ENCODE results near the gene CEP112. TPM values are rescaled to one million over a fixed set of nuclear protein-coding genes. Genes with fewer than 3 reads are reported as not detected.

CEP112 gene
- total RNA-seq, 1 experiment from 2014 or later: 5.4 TPM

DNA sequence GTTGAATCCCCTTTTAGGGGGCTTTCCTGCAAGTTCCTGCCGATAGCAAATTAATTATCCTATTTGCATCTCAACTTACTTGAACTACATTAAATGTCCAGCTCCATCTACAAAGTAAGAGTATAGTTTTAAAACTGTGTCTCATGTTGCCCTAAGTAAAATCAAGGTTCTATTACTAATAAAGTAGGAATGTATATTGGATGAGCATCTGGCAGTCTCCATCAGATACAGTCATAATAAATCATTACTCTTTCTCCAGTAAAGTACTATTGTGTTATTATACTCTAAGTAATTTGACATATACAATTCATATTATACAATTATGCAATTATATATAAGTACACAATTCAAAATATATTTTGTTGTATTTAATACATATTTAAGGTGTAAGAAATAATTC is 249.3 kb downstream of the CEP112 start:
- Mint-ChIP-seq H3K27ac (ENCODE audit: unreplicated experiment) (no peak overlapping the region), H3K4me3 (ENCODE audit: low read depth, unreplicated experiment) (no peak overlapping the region), H3K27me3 (ENCODE audit: unreplicated experiment) (no peaks in the 10 kb centered on the region), H3K36me3 (ENCODE audit: insufficient read depth, unreplicated experiment) (no peaks in the 10 kb centered on the region), H3K9me3 (ENCODE audit: low read depth, unreplicated experiment) (peaks cover 2% of the 10 kb centered on the region), H3K4me1 (ENCODE audit: low read depth, unreplicated experiment) (no peaks in the 10 kb centered on the region)
- BruUV-seq (replicated peaks): no TSS peak
- CTCF ChIA-PET: interaction anchor here (0.5 kb wide), 1 partner anchor 388 kb away, joined by 4 read pairs; no protein-coding TSS in a partner anchor
- TF ChIP-seq, protein P1, sequence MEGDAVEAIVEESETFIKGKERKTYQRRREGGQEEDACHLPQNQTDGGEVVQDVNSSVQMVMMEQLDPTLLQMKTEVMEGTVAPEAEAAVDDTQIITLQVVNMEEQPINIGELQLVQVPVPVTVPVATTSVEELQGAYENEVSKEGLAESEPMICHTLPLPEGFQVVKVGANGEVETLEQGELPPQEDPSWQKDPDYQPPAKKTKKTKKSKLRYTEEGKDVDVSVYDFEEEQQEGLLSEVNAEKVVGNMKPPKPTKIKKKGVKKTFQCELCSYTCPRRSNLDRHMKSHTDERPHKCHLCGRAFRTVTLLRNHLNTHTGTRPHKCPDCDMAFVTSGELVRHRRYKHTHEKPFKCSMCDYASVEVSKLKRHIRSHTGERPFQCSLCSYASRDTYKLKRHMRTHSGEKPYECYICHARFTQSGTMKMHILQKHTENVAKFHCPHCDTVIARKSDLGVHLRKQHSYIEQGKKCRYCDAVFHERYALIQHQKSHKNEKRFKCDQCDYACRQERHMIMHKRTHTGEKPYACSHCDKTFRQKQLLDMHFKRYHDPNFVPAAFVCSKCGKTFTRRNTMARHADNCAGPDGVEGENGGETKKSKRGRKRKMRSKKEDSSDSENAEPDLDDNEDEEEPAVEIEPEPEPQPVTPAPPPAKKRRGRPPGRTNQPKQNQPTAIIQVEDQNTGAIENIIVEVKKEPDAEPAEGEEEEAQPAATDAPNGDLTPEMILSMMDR (IDR thresholded peaks at IDR 0.05; ENCODE audit: unreplicated experiment): no peak
- intact Hi-C loops (cut with micrococcal nuclease; ENCODE audit: unreplicated experiment): no loop called here
- DNase-seq: no peak

DNA sequence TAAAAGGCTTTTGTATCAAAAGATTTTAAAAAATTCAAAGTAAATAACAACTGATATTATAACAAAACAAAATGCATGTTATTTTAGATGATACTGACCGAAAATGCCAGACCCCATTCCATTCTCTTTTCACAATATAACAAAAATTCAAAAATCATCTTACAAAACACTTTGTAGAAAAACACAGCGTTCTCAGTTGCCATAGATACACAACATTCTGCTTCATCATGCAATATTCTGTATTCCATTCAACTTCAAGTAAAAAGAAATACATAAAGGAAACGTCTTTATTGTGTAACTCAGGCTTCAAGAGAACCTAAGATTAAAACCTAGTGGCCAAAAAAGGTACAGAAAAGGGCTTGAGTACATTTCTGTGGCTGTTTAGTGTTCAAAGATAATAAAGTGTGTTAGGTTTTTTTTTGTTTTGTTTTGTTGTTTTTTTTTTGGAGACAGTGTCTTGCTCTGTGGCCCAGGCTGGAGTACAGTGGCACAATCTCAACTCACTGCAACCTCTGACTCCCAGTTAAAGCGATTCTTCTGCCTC is 250.5 kb downstream of the CEP112 start:
- H3K4me1 Mint-ChIP-seq (ENCODE audit: low read depth, unreplicated experiment): no peaks in the 10 kb centered on the region
- no peak for DNase-seq
- intact Hi-C loops (cut with micrococcal nuclease; ENCODE audit: unreplicated experiment): no loop called here
- no peak overlapping the region for H3K4me3 Mint-ChIP-seq (ENCODE audit: low read depth, unreplicated experiment)
- H3K36me3 Mint-ChIP-seq (ENCODE audit: insufficient read depth, unreplicated experiment): no peaks in the 10 kb centered on the region
- H3K9me3 Mint-ChIP-seq (ENCODE audit: low read depth, unreplicated experiment): peaks cover 2% of the 10 kb centered on the region
- no peak overlapping the region for H3K27ac Mint-ChIP-seq (ENCODE audit: unreplicated experiment)
- no TSS peak for BruUV-seq (replicated peaks)
- H3K27me3 Mint-ChIP-seq (ENCODE audit: unreplicated experiment): no peaks in the 10 kb centered on the region
- CTCF ChIA-PET: no interaction called here
- TF ChIP-seq, protein P1 (IDR thresholded peaks at IDR 0.05; ENCODE audit: unreplicated experiment): no peak

- no peaks in the 10 kb centered on the region for H3K27me3 Mint-ChIP-seq (ENCODE audit: unreplicated experiment)
Measured at GRCh38 chr17:65936013-65936412, 255.9 kb downstream of the CEP112 start.

GRCh38 chr17:65933290-65933689 is 258.6 kb downstream of the CEP112 start:
- Mint-ChIP-seq H3K27me3 (ENCODE audit: unreplicated experiment) (no peaks in the 10 kb centered on the region), H3K4me3 (ENCODE audit: low read depth, unreplicated experiment) (no peak overlapping the region), H3K36me3 (ENCODE audit: insufficient read depth, unreplicated experiment) (no peaks in the 10 kb centered on the region), H3K4me1 (ENCODE audit: low read depth, unreplicated experiment) (no peaks in the 10 kb centered on the region), H3K27ac (ENCODE audit: unreplicated experiment) (no peak overlapping the region), H3K9me3 (ENCODE audit: low read depth, unreplicated experiment) (no peaks in the 10 kb centered on the region)
- intact Hi-C loops (cut with micrococcal nuclease; ENCODE audit: unreplicated experiment): no loop called here
- DNase-seq: no peak
- no TSS peak for BruUV-seq (replicated peaks)
- TF ChIP-seq, protein P1 (IDR thresholded peaks at IDR 0.05; ENCODE audit: unreplicated experiment): no peak
- CTCF ChIA-PET: no interaction called here

More at GRCh38 chr17:65936013-65936412, 255.9 kb downstream of the CEP112 start:
- TF ChIP-seq, protein P1 (IDR thresholded peaks at IDR 0.05; ENCODE audit: unreplicated experiment): no peak
- Mint-ChIP-seq H3K4me1 (ENCODE audit: low read depth, unreplicated experiment) (no peaks in the 10 kb centered on the region), H3K4me3 (ENCODE audit: low read depth, unreplicated experiment) (no peak overlapping the region), H3K27ac (ENCODE audit: unreplicated experiment) (no peak overlapping the region), H3K36me3 (ENCODE audit: insufficient read depth, unreplicated experiment) (no peaks in the 10 kb centered on the region), H3K9me3 (ENCODE audit: low read depth, unreplicated experiment) (peaks cover 2% of the 10 kb centered on the region)
- CTCF ChIA-PET: no interaction called here
- no TSS peak for BruUV-seq (replicated peaks)
- intact Hi-C loops (cut with micrococcal nuclease; ENCODE audit: unreplicated experiment): no loop called here
- DNase-seq: no peak

All from Calu3 (cell line).